Ishikawa (cell line): ENCODE results near the gene TMEM91.
A peak's percentile ranks its signal among the peaks of the same experiment; 100 is the strongest.

Experiments
- CEBPB ChIP-seq: IDR thresholded peaks from 2 replicates; pipeline ENCODE4 v1.6.1; 2012
- CREB1 ChIP-seq: IDR thresholded peaks from 2 replicates; pipeline ENCODE4 v1.6.1; 2012; ENCODE audit warnings: low read depth
- EGR1 ChIP-seq: IDR thresholded peaks from 2 replicates; pipeline ENCODE4 v1.6.1; 2012
- EP300 ChIP-seq: IDR thresholded peaks from 2 replicates; pipeline ENCODE4 v1.6.1; 2012; ENCODE audit warnings: borderline replicate concordance
- FOXM1 ChIP-seq: IDR thresholded peaks from 2 replicates; pipeline ENCODE4 v1.6.1; 2012; ENCODE audit warnings: low read depth, borderline replicate concordance
- NFIC ChIP-seq: IDR thresholded peaks from 2 replicates; pipeline ENCODE4 v1.6.1; 2012
- RAD21 ChIP-seq: IDR thresholded peaks from 2 replicates; pipeline ENCODE4 v1.6.1; 2012; ENCODE audit warnings: low read depth
- TAF1 ChIP-seq: IDR thresholded peaks from 2 replicates; pipeline ENCODE4 v1.6.1; 2012; ENCODE audit warnings: low read depth, mild to moderate bottlenecking
- TCF12 ChIP-seq: IDR thresholded peaks from 2 replicates; pipeline ENCODE4 v1.6.1; 2012; ENCODE audit warnings: low read depth
- TEAD4 ChIP-seq: IDR thresholded peaks from 2 replicates; pipeline ENCODE4 v1.6.1; 2012
- YY1 ChIP-seq: IDR thresholded peaks from 2 replicates; pipeline ENCODE4 v1.6.1; 2012; ENCODE audit warnings: low read depth
- ZBTB7A ChIP-seq: IDR thresholded peaks from 2 replicates; pipeline ENCODE4 v1.6.1; 2012; ENCODE audit warnings: low read depth
- TF ChIP-seq, protein P1 (sequence below): IDR thresholded peaks from 2 replicates; pipeline ENCODE4 v1.6.1; 2012; ENCODE audit warnings: low read depth, mild to moderate bottlenecking
- TF ChIP-seq, protein P2 (sequence below): IDR thresholded peaks from 2 replicates; pipeline ENCODE4 v1.6.1; 2012
- TF ChIP-seq, protein P3 (sequence below): IDR thresholded peaks from 2 replicates; pipeline ENCODE4 v1.6.1; 2012

The TMEM91 gene

DNA sequence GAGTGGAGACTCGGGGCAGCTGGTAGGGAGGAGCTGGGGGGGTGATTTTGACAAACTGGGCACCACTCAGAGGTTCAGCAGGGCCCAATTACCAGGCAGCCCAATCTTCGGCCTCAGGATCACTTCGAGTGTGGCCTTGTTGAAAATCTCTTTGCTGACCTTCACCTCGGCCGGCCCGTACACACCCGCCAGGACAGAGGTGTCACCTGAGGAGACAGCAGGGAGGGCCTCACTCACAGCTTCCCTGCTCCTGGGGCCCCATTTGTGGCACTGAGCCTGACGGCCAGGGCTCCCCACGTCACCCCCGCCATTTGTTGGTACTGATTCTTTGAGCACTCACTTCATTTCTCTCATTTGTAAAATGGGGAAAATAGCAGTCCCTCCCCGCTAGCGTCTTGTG is 16.4 kb downstream of the TMEM91 start:
- TF ChIP-seq YY1 (no peak), EGR1 (no peak), TEAD4 (no peak), EP300 (no peak), ZBTB7A (no peak), CEBPB (no peak), TCF12 (no peak), RAD21 (no peak)
- TF ChIP-seq, protein P1, sequence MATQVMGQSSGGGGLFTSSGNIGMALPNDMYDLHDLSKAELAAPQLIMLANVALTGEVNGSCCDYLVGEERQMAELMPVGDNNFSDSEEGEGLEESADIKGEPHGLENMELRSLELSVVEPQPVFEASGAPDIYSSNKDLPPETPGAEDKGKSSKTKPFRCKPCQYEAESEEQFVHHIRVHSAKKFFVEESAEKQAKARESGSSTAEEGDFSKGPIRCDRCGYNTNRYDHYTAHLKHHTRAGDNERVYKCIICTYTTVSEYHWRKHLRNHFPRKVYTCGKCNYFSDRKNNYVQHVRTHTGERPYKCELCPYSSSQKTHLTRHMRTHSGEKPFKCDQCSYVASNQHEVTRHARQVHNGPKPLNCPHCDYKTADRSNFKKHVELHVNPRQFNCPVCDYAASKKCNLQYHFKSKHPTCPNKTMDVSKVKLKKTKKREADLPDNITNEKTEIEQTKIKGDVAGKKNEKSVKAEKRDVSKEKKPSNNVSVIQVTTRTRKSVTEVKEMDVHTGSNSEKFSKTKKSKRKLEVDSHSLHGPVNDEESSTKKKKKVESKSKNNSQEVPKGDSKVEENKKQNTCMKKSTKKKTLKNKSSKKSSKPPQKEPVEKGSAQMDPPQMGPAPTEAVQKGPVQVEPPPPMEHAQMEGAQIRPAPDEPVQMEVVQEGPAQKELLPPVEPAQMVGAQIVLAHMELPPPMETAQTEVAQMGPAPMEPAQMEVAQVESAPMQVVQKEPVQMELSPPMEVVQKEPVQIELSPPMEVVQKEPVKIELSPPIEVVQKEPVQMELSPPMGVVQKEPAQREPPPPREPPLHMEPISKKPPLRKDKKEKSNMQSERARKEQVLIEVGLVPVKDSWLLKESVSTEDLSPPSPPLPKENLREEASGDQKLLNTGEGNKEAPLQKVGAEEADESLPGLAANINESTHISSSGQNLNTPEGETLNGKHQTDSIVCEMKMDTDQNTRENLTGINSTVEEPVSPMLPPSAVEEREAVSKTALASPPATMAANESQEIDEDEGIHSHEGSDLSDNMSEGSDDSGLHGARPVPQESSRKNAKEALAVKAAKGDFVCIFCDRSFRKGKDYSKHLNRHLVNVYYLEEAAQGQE: no peak
- TF ChIP-seq, protein P2, sequence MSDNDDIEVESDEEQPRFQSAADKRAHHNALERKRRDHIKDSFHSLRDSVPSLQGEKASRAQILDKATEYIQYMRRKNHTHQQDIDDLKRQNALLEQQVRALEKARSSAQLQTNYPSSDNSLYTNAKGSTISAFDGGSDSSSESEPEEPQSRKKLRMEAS: no peak

DNA sequence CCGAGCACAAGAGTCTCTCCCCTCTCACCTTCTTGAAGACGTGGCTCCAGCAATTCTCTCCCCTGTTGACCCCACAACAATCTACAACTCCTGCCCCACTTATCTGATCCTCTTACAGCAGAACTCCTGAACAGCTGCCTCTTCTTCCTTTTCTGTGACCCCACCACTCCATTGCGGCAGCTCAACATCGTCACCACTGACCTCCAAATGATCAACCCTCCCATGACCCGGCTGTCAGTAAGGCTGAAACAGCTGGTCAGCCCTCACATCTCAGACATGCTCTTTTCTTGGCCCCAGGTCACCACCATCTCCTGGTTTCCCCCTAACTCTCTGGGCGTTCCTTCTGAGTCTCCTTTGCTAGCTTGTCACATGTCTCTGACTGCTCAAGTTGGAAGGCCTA is 19.0 kb downstream of the TMEM91 start:
- TF ChIP-seq RAD21 (no peak), EGR1 (no peak), CREB1 (no peak), TEAD4 (no peak), TAF1 (no peak), TCF12 (no peak), YY1 (no peak), ZBTB7A (no peak), FOXM1 (no peak), EP300 (no peak), NFIC (no peak)
- TF ChIP-seq, protein P2: no peak
- TF ChIP-seq, protein P3, sequence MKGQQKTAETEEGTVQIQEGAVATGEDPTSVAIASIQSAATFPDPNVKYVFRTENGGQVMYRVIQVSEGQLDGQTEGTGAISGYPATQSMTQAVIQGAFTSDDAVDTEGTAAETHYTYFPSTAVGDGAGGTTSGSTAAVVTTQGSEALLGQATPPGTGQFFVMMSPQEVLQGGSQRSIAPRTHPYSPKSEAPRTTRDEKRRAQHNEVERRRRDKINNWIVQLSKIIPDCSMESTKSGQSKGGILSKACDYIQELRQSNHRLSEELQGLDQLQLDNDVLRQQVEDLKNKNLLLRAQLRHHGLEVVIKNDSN: no peak
- TF ChIP-seq, protein P1: no peak

DNA sequence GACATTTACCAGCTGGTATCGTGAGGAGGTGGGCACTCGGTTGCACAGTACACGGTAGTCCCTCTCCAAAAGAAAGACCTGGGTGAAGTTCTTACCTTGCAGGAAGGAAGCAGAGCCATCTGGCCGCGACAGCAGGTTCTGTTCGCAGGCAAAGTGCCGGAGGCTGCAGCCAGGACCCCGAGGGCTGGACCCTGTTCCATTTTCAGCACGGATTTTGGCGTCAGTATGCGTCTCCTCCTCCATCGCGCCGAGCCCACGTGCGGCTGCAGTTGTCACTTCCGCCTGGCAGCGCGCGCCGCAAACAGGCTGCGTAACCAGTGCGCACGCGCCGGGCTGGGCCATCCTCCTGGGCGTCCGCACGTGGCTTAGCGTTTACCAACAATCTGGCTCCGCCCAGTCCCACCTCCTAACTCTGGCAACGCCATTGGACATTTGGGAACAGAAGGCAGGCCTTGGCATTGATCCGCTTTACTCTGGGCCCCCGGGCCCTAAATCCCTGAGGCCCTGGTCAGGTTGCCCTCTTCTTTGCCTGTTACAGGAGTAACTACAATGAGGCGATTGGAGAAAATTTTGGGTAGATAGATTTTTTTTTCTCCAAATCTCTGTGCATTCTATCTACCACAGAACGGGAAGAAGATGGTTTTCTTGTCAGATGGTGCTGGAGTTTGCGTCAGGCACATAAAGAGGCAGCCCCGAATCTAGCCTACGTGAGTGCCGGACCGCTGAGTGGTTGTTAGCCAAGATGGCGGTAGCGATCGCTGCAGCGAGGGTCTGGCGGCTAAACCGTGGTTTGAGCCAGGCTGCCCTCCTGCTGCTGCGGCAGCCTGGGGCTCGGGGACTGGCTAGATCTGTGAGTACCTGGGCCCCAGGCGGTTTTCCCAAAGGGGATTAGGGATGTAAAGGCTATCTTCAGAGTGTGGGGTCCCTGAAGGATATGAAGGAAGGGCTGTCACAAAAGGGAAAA is 21.0 kb downstream of the TMEM91 start, which contains the start of the genes BCKDHA and EXOSC5:
Gene BCKDHA, plus strand, starts transcription at position 733 of the 964 bp plus-strand sequence. Its CDS starts 10 bp downstream, at position 743.
Gene EXOSC5, minus strand, starts transcription at position 274 of the 964 bp plus-strand sequence. Its CDS starts 31 bp downstream, at position 243.
- 0 out of 2 replicates have a peak, but pooled peaks have one; percentile 17 for TF ChIP-seq FOXM1
- TF ChIP-seq RAD21: no peak
- TF ChIP-seq, protein P1: no peak
- TF ChIP-seq YY1: peak; percentile 94
- TF ChIP-seq NFIC: peak; percentile 74
- TF ChIP-seq CREB1: no peak
- TF ChIP-seq, protein P3: peak; percentile 91
- TF ChIP-seq TEAD4: no peak
- TF ChIP-seq EP300: no peak
- TF ChIP-seq ZBTB7A: no peak
- TF ChIP-seq, protein P2: peak; percentile 100
- peak; percentile 73; the same call in 1 of the 2 replicates for TF ChIP-seq TAF1
- TF ChIP-seq TCF12: peak; percentile 21; the same call in 1 of the 2 replicates
- no peak for TF ChIP-seq CEBPB
- no peak for TF ChIP-seq EGR1
